HG03521 (cell line): ENCODE results near the gene TIPRL.
"Not testable (repeated sequence)": the region's sequence is repeated elsewhere in the genome, so short reads cannot be mapped to it uniquely, and the experiment has no call there.

Experiments used
- ATAC-seq: cut with Tn5 transposase; IDR thresholded peaks from one replicate; pipeline ENCODE4 v1.9.1; 2021; ENCODE audit warnings: mild to moderate bottlenecking, moderate library complexity; ENCODE audit not compliant: unreplicated experiment

Gene TIPRL

DNA sequence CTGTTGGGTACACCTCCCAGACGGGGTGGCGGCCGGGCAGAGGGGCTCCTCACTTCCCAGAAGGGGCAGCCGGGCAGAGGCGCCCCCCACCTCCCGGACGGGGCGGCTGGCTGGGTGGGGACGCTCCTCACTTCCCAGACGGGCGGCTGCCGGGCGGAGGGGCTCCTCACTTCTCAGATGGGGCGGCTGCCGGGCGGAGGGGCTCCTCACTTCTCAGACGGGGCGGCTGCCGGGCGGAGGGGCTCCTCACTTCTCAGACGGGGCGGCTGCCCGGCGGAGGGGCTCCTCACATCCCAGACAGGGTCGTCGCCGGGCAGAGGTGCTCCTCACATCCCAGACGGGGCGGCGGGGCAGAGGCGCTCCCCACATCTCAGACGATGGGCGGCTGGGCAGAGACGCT, 28.9 kb downstream of the TIPRL start:
- ATAC-seq, result not testable (repeated sequence)

DNA sequence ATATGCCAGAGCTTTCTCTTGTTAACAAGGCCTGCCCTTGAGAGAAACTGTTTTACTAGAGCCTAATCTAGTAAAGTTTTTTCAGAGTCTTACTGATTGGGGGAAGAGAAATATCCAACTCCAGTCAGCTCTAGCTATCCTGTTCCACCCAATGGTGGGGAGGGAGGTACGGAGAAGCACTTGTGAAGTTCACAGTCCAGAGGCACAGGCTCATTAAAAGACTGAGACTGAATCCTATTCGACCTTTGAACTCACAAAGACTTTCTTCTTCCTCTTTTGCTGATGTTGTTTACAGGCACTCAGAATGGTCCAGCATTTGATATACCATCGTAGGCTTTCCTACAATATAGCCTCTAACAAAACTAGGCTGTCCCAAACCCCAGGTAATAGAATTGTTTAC, 31.6 kb downstream of the TIPRL start:
- ATAC-seq, result no peak

DNA sequence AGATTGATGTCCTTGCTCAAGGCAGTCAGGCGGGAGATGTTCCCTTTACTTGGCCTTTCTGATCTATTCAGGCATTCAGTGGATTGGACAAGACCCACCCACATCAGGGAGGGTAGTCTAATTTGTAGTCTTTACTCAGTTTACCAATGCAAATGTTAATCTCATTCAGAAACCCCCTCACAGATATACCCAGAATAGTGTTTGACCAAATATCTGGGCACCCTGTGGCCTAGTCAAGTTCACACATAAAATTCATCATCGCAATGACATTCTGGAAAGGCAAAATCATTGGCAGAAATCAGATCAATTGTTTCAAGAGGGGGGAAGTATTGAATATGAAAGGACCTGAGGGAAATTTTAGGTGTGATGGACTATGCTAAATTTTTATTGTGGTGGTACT, 34.6 kb downstream of the TIPRL start:
- no peak for ATAC-seq

DNA sequence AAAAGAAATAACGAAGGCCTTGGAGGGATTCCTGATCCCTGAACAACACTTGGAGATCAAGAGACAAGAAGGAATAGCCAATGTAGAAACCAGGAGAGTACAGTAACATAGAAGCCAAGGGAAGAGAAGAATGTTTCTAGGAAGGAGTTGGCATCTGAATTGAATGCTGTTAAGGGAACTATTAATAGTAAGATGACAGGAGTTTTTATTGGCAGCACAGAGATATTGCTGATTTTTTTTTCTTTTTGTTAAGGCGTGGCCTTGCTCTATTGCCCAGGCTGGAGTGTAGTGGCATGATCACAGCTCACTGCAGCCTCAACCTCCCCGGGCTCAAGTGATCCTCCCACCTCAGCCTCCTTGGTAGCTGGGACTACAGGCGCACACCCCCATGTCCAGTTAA, 37.4 kb downstream of the TIPRL start:
- no peak for ATAC-seq

DNA sequence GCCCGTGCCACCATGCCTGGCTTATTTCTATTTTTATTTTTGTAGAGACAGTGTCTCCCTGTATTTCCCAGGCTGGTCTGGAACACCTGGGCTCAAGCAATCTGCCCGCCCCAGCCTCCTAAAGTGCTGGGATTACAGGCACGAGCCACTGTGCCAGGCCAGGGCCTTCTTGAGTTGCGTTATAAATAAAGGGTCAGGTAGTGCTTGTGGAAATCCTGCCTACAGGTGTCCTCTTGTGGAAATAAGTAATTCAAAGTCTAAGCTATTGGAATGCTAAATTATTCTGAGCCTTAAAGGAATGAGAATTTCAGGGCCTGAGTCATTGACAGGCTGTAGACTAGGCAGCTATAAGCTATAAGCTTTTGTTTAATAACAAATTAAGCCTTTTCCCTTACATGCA, 38.9 kb downstream of the TIPRL start:
- no peak for ATAC-seq

DNA sequence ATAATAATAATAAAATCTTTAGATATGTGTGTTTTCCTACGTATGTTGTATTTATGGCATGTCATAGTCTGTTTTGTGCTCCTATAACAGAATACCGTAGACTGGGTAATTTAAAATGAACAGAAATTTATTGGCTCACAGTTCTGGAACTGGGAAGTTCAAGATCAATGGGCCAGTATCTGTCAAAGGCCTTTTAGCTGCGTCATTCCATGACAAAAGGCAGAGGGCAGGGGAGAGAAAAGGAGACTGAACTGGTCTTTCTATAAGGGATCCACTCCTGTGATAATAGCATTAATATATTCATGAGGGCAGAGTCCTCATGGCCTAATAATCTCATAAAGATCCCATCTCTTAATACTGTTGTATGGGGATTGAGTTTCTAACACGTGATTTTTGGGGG, 39.9 kb downstream of the TIPRL start:
- ATAC-seq, result no peak

DNA sequence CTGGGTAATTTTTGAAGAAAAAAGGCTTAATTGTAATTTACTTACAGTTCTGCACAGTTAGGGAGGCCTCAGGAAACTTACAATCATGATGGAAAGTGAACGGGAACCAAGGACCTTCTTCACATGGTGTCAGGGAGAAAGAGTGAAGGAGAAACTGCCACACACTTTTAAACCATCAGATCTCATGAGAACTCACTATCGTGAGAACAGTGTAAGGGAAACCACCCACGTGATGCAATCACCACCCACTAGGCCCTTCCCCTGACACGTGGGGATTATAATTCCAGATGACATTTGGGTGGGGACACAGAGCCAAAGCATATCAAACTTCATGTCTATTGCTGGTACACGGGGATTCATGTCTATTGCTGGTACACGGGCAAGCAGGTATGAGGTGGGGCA, 41.7 kb downstream of the TIPRL start:
- no peak for ATAC-seq

DNA sequence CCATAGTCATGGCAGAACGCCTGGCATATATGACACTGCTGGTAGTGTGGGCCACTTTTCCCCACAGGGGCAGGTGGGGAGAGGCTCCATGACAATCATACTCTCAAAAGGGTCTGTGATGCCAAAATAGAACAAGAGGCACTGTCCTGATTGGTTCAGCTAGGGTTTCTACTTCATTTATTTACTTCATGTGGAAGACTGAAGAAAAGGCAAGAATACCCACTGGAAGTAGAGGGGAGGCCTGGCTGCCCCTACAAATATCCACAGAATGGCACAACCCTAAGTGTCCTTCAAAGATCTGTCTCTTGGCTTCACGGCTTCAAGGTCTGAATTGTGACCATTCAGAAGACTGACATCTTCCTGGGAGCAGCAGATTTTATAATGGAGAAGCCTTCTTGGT, 42.5 kb downstream of the TIPRL start:
- ATAC-seq, result no peak

DNA sequence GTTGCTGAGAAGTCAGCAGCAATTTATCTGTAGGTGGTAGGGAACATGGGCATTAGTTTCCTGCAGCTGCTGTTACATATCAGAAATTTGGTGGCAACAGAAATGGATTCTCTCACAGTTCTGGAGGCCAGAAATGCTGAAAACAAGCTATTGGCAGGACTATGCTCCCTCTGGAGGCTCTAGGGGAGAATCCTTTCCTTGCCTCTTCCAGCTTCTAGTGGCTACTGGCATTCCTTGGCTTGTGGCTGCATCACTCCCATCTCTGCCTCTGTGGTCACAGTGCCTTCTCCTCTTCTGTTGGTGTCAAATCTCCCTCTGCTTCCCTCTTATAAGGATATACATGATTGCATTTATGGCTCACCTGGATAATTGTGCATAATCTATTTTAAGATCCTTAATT, 44.5 kb downstream of the TIPRL start:
- ATAC-seq, result no peak

DNA sequence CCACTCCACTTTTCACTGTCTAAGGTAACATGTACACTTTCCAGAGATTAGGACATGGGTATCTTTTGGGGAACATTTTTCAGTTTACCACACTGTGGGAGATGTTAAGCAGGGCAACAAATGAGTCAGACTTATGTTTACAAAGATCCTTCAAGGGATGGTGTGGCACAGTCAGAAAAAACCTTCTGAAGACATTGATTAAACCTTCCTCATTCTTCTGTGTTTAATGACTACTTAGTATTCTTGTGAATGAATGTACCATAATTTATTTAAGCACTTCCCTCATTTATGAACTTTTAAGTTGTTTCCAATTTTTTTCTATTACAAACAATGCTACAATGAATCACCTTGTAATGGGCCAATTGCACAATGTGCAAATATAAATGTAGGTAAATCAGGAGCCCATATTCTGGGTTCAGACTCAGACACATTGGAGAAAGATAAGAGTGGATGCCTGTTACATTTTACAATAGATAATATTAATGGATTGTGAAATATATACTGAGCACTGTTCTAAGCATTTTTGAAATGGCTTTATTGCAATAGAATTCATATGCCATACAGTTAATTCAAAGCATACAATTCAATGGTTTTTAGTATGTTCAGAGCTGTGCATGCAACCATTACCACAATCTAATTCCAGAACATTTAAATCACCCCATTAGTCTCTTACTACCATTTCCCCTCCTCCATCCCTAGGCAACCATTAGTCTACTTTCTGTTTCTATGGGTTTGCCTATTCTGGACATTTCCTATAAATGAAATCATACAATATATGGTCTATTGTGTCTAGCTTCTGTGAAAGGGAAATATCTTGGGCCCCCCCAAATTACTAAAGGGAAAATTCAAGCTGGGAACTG, 45.1 kb downstream of the TIPRL start:
- ATAC-seq, result no peak

DNA sequence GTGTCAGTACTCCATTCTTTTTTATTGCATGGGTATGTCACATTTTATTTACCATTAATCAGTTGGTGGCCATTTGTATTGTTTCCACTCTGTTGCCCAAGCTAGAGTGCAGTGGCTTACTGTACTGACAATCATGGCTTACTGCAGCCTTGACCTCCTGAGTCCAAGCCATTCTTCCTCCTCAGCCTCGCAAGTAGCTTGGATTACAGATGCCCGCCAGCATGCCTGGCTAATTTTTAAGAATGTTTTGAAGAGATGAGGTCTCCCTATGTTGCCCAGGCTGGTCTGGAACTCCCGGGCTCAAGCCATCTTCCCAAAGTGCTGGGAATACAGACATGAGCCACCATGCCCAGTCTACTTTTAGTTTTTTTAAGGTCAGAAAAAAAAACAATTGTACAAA, 46.2 kb downstream of the TIPRL start:
- ATAC-seq, result no peak

DNA sequence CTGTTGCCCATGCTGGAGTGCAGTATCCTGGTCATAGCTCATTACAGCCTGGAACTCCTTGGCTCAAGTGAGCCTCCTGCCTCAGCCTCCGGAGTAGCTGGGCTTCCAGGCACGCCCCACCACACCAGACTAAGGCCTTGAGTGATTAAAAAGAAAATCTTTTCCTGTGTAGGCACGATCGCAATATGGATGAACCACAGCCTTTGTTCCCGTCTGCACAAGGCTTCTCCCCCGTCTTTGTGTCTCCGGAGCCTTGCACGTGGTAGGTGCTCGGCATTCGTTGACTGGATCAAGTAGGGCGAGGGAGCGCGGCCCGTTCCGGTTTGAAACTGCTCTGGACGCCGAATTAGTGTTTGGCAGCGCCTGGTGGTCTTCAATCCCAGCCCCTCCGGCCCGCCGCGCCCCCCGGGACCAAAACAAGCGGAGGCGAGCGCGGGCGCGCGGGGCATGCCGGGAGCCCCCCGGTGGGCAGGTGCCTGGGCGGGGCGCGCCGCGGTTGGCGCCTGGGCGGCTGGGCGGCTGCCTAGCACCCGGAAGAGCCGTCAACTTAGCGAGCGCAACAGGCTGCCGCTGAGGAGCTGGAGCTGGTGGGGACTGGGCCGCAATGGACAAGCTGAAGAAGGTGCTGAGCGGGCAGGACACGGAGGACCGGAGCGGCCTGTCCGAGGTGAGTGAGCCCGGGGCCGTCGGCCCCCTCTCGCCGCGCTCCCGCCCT, 46.9 kb downstream of the TIPRL start, which contains the start of gene SFT2D2:
TSS of gene SFT2D2 (plus strand) at position 529 of the 715 bp plus-strand sequence. CDS start at position 605, 76 bp downstream.
- peak; percentile 76 for ATAC-seq

DNA sequence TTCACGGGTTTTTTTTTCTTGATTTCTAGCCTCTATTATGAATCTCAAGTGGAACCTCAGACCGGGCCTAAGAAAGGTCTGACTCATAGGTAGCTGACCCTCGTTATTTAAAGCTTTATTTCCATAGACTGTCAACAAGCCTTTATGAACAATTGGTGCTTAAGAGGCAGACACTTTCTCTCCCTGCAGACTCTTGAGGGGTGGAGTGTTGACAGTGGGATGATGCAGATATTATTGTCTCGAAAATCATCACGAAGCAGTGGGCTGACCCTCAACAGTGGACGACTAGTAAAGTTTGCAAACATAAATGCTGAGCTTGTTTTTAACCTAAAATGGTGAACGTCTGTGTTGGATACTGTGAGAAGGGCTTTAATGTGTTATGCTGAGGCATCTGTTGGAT, 48.9 kb downstream of the TIPRL start:
- no peak for ATAC-seq

DNA sequence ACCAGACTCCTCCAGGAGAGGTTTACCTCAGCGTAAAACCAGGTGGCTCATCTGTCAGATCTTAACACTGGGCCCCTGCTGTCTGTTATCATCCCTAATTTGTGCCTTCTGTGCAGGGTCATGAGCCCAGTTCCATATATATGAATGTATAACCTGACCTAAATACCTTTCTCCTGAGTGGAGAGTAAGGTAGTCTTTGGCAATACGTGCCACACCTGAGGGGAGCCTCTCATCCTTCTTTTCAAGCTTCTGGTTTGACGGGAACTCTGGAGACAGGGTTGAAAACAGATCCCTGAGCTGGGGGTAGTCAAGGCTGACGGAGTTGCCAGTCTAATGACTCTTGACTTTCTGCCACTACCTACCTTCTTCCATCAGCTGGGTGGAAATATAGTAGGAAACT, 51.1 kb downstream of the TIPRL start:
- no peak for ATAC-seq

DNA sequence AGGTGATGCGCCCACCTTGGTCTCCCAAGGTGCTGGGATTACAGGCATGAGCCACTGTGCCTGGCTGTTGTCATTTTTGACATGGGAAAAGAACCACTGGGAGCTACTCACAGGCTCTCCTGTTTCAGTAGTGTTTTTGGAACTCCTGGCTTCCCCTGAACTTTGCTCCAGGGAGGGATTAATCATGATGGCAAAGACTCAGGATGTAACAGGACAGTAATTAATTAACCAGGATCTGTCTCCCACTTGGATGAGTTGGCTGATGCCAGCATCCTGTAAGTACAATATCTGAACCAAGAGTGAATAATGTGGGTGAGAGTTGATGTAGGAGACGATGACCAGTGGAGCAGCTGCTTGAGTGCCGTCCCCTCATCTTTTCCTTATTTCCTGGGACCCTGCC, 51.9 kb downstream of the TIPRL start:
- no peak for ATAC-seq

DNA sequence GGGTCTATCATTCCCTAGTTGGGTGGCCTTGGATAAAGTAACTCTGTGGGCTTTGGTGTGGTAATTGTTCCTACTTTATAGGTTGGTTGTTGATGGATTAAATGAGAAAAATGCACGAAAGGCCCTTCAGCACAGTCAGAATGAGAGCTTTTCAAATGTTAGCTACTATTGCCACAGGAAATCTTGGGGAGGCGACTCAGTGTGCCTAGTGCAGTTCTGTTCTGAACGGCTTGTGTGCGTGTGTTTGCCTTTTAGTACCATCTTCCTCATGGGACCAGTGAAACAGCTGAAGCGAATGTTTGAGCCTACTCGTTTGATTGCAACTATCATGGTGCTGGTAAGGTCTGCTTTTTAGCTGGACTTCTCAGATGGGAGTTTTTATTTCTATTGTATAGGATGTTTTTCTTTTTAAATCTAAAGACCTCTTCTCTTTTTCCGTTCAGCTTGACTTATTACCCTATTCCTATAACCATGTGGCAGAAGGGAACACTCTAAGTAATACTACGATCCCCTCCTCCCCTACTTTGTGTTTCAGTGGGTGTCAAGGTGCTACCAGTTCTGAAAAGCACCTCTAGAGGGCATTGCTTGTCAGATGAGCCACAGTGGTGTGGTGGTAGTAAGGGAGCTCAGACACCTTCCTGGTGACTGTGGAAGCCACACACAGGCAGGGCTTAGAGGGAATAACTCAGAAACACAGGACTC, 56.2 kb downstream of the TIPRL start:
- peak; percentile 83 for ATAC-seq

DNA sequence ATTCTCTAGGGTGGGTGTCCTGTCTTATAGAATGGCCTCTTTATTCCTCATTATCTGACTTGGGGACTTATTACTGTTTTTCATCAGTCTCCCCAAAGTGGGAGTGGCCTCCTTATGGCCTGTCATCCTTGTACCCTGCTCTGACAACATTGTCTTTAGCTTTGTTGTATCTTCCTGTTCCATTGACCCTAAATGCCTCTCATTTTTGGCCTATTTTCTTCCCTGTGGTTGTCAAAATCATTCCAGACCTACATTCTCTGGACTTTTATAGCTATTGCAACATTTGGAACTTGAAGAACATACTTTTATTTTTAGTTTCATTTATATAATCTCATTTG, 56.8 kb downstream of the TIPRL start:
- ATAC-seq, result no peak

DNA sequence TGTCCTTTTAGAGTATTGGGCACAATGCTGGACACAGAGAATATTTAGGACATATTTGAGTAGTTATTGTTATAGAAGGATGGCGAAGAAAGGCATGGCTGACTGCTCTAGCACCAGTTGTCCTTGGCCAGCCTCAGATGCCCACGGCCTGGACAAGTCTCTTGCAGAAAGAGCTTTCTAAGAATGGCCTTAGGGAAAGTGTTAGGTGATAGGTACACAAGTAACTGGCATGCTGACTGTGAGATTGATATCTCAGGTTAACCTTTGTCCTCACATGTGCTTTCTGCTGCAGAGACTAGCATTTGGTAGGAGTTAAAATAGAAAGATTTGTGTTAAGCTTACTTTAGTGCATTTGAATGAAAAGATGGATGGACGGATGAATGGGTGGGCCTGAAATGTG, 57.2 kb downstream of the TIPRL start:
- ATAC-seq, result no peak

DNA sequence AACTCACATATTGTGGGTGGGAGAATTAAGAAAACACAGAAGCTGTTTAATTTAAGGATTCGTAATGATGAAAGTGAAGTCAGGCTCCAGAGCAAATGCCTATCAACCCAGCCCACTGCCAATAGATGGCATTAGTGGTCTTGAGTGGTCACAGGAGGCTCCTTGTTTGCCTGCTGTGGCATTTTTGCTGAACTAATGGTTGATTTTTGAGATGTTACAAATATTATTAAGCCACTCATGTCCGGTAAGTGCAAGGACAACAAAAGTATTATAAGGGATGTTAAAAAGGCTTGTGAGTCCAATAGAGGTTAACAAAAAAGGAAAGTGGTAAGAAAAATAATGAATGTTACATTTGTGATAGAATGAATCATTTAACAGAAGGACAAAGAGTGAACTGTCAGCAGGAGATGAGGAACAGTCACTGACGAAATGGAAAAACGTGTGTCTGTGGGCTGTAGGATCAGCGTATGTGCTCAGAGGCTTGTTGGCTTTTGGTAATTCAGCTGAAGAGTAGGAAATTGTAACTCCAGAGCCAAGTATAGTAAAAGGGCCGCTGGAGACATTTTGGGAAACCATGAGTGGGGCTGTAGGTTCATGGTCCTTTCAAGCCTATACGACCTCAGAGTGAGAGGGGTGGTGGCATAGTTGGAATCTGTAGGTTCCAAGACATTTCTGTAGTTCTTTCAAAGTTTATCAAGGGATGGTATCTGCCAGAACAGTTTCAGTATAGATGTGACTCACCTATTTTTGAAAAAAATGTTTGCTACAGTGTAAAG, 58.3 kb downstream of the TIPRL start:
- no peak for ATAC-seq

DNA sequence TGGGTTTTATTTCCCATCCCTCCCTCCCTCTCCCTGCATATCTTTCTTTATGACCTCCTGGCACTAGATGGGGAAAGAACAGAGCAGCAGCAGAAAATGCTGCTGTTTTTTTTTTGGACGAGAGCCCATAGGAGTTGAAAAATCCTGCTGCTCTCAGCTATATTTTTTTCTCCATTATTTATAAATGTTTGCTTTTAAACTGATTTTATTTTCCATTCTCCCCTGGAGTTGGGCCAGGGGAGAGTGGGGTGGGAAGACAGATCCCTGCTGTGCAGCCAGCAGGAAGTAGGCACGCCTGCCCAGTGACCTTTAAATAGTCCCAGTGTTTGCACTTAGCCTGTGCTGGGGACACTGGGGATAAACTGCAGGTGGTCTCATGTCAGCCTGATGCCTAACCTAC, 64.4 kb downstream of the TIPRL start:
- ATAC-seq, result no peak

DNA sequence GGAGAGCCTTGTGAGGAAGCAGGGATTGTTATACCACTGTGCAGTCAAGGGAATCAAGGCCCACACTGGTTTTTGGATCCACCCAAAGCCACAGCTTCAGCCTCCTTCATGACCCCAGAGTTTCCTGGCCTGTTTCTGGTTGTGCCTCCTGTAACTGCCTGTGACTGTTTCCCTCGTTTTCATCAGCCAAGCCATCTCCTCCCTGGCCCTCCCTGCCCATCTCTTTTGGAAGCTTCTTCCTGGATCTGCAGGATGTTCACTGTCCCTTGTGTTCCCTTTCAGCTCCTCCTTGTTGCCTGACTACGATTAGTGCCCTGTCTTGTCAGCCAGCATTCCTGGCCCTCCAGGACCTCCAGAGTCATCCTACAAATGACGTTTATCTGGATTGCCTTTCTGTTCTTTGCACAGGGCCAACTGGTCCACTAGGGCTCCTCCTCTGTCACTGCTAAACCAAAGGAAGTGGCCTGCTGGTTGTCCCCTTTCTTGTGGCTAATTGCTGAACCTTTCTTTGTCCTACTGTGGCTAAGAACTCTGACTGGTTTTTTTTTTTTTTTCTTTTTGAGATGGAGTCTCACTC, 65.0 kb downstream of the TIPRL start:
- ATAC-seq, result no peak
